ENCODE data around the gene SLC6A16. TPM values are rescaled to one million over a fixed set of nuclear protein-coding genes. Genes with fewer than 3 reads are reported as not detected.

Gene SLC6A16

DNA sequence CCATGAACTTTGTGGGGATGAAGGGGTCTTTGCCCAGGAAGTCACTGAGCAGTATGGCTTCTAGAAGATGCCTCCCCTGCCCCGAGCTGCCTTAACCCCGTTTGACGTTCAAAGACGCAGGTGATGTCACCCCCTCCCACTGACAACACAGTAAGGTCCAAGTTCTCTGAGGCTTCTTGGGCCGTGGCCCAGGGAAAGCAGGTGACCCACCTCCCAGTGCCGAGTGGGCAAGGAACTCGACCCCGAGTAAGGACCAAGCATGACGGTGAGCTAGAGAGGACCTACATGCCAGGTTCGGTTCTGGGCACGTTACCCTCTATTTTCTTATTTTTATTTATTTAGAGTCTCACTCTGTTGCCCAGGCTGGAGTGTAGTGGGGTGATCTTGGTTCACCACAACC is 81.3 kb downstream of the SLC6A16 start:
- Histone ChIP-seq H3K79me1 (replicated peaks; ENCODE audit: low read length, poor library complexity, severe bottlenecking) (no peaks in the 10 kb centered on the region), H3K27me3 (ENCODE audit: control insufficient read depth in 1 of 2, insufficient read depth in 1 of 2, low read length in 2 of 2) (no peaks in the 10 kb centered on the region), H2AFZ (ENCODE audit: low read depth, low read length) (no peak overlapping the region), H4K91ac (ENCODE audit: low read length) (no peak overlapping the region), H3K36me3 (ENCODE audit: control insufficient read depth in 1 of 2, insufficient read depth in 2 of 2, low read depth in 1 of 2, low read length in 2 of 2) (no peaks in the 10 kb centered on the region), H2BK5ac (ENCODE audit: low read depth, low read length, poor library complexity, severe bottlenecking) (no peak overlapping the region), H2BK12ac (ENCODE audit: low read length in 2 of 2) (no peak overlapping the region), H3K9me3 (ENCODE audit: control insufficient read depth, low read length) (no peaks in the 10 kb centered on the region), H2AK5ac (ENCODE audit: low read length, severe bottlenecking) (no peak overlapping the region), H3K4me2 (ENCODE audit: low read length, poor library complexity, severe bottlenecking) (no peak overlapping the region), H3K4ac (ENCODE audit: low read depth in 1 of 2, low read length in 2 of 2) (no peak overlapping the region), H3K4me3 (ENCODE audit: insufficient read depth in 1 of 2, low read depth in 1 of 2, low read length in 2 of 2) (no peak overlapping the region), H3K4me1 (ENCODE audit: control insufficient read depth, insufficient read depth, low read depth, low read length) (no peaks in the 10 kb centered on the region), H2BK15ac (ENCODE audit: low read depth, poor library complexity, severe bottlenecking) (peak overlapping the region; percentile 26), H4K8ac (ENCODE audit: low read length) (no peak overlapping the region), H3K23ac (ENCODE audit: low read length in 2 of 2) (no peak overlapping the region), H3K18ac (ENCODE audit: low read depth in 1 of 2, low read length in 2 of 2) (no peak overlapping the region), H3K14ac (ENCODE audit: low read length in 2 of 2) (no peak overlapping the region), H2BK120ac (ENCODE audit: low read depth, low read length) (no peak overlapping the region), H3K27ac (ENCODE audit: low read length, poor library complexity, severe bottlenecking) (no peak overlapping the region), H3K9ac (ENCODE audit: low read length) (no peak overlapping the region)
- 95% methylated on average over 8 of the region's 11 CpGs for WGBS
- DNase-seq: no peak

- WGBS: 73% methylated on average over 1 of the region's 6 CpGs
- no peaks in the 10 kb centered on the region for H3K9me3 ChIP-seq (ENCODE audit: control insufficient read depth, low read length)
- no peak overlapping the region for H2BK120ac ChIP-seq (ENCODE audit: low read depth, low read length)
- no peak overlapping the region for H3K18ac ChIP-seq (ENCODE audit: low read depth in 1 of 2, low read length in 2 of 2)
- no peak overlapping the region for H2BK5ac ChIP-seq (ENCODE audit: low read depth, low read length, poor library complexity, severe bottlenecking)
- no peak overlapping the region for H3K14ac ChIP-seq (ENCODE audit: low read length in 2 of 2)
- no peak for DNase-seq
- H3K27ac ChIP-seq (ENCODE audit: low read length, poor library complexity, severe bottlenecking): no peak overlapping the region
- no peak overlapping the region for H4K91ac ChIP-seq (ENCODE audit: low read length)
- no peak overlapping the region for H2AK5ac ChIP-seq (ENCODE audit: low read length, severe bottlenecking)
- H3K36me3 ChIP-seq (ENCODE audit: control insufficient read depth in 1 of 2, insufficient read depth in 2 of 2, low read depth in 1 of 2, low read length in 2 of 2): no peaks in the 10 kb centered on the region
- H3K23ac ChIP-seq (ENCODE audit: low read length in 2 of 2): no peak overlapping the region
- H3K4ac ChIP-seq (ENCODE audit: low read depth in 1 of 2, low read length in 2 of 2): no peak overlapping the region
- H3K9ac ChIP-seq (ENCODE audit: low read length): no peak overlapping the region
- no peak overlapping the region for H2BK15ac ChIP-seq (ENCODE audit: low read depth, poor library complexity, severe bottlenecking)
- H3K79me1 ChIP-seq (replicated peaks; ENCODE audit: low read length, poor library complexity, severe bottlenecking): no peaks in the 10 kb centered on the region
- H3K27me3 ChIP-seq (ENCODE audit: control insufficient read depth in 1 of 2, insufficient read depth in 1 of 2, low read length in 2 of 2): peaks cover 0 to under 1% of the 10 kb centered on the region in 2 experiments
- no peak overlapping the region for H3K4me3 ChIP-seq (ENCODE audit: insufficient read depth in 1 of 2, low read depth in 1 of 2, low read length in 2 of 2)
- no peak overlapping the region for H2BK12ac ChIP-seq (ENCODE audit: low read length in 2 of 2)
- H2AFZ ChIP-seq (ENCODE audit: low read depth, low read length): no peak overlapping the region
- no peaks in the 10 kb centered on the region for H3K4me1 ChIP-seq (ENCODE audit: control insufficient read depth, insufficient read depth, low read depth, low read length)
- H3K4me2 ChIP-seq (ENCODE audit: low read length, poor library complexity, severe bottlenecking): no peak overlapping the region
- no peak overlapping the region for H4K8ac ChIP-seq (ENCODE audit: low read length)
These were observed 81.9 kb downstream of the SLC6A16 start for GRCh38 chr19:49243129-49243528.

DNA sequence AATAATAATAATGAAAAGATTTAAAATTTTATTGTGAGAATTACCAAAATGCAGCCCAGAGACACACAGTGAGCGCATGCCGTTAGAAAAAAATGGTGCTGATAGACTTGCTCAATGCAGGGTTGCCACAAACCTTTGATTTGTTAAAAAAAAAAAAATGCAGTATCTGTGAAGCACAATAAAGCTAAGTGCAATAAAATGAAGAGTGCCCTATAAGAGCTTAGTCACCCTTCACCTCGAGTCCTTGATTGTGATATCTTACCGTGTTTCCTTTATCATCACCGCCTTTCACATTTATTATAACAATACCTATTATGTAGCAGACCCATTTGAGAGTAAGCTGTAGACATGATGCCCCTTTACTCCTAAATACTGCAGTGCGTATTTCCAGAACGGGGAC is 83.2 kb downstream of the SLC6A16 start:
- H3K14ac ChIP-seq (ENCODE audit: low read length in 2 of 2): no peak overlapping the region
- WGBS: 89% methylated on average over 6 of the region's 7 CpGs
- H3K27ac ChIP-seq (ENCODE audit: low read length, poor library complexity, severe bottlenecking): no peak overlapping the region
- no peak overlapping the region for H2BK15ac ChIP-seq (ENCODE audit: low read depth, poor library complexity, severe bottlenecking)
- no peak overlapping the region for H3K4me2 ChIP-seq (ENCODE audit: low read length, poor library complexity, severe bottlenecking)
- H3K23ac ChIP-seq (ENCODE audit: low read length in 2 of 2): no peak overlapping the region
- H3K9ac ChIP-seq (ENCODE audit: low read length): no peak overlapping the region
- H4K91ac ChIP-seq (ENCODE audit: low read length): no peak overlapping the region
- H3K9me3 ChIP-seq (ENCODE audit: control insufficient read depth, low read length): no peaks in the 10 kb centered on the region
- no peak for DNase-seq
- no peak overlapping the region for H2BK120ac ChIP-seq (ENCODE audit: low read depth, low read length)
- H3K4ac ChIP-seq (ENCODE audit: low read depth in 1 of 2, low read length in 2 of 2): no peak overlapping the region
- H3K4me1 ChIP-seq (ENCODE audit: control insufficient read depth, insufficient read depth, low read depth, low read length): no peaks in the 10 kb centered on the region
- H3K79me1 ChIP-seq (replicated peaks; ENCODE audit: low read length, poor library complexity, severe bottlenecking): no peaks in the 10 kb centered on the region
- no peak overlapping the region for H2AK5ac ChIP-seq (ENCODE audit: low read length, severe bottlenecking)
- H2BK12ac ChIP-seq (ENCODE audit: low read length in 2 of 2): no peak overlapping the region
- peaks cover 0 to 6% of the 10 kb centered on the region in 2 experiments for H3K27me3 ChIP-seq (ENCODE audit: control insufficient read depth in 1 of 2, insufficient read depth in 1 of 2, low read length in 2 of 2)
- no peak overlapping the region for H3K18ac ChIP-seq (ENCODE audit: low read depth in 1 of 2, low read length in 2 of 2)
- H2AFZ ChIP-seq (ENCODE audit: low read depth, low read length): no peak overlapping the region
- H2BK5ac ChIP-seq (ENCODE audit: low read depth, low read length, poor library complexity, severe bottlenecking): no peak overlapping the region
- H4K8ac ChIP-seq (ENCODE audit: low read length): no peak overlapping the region
- no peaks in the 10 kb centered on the region for H3K36me3 ChIP-seq (ENCODE audit: control insufficient read depth in 1 of 2, insufficient read depth in 2 of 2, low read depth in 1 of 2, low read length in 2 of 2)
- H3K4me3 ChIP-seq (ENCODE audit: insufficient read depth in 1 of 2, low read depth in 1 of 2, low read length in 2 of 2): no peak overlapping the region

Small RNAs within 50 kb of the gene (small RNA-seq; reads per million reads assigned to genes)
- gene MIR4324 (ENCODE audit: low read depth): not detected
